Middle frontal gyrus (tissue), 1 donor: Measurements from ENCODE around the gene KRT14.
"Not testable (repeated sequence)": the region's sequence is repeated elsewhere in the genome, so short reads cannot be mapped to it uniquely, and the experiment has no call there.

Source experiments
- DNase-seq: peaks from one replicate; pipeline ENCODE4 v3.0.0-alpha.2; 2015; ENCODE audit warnings: low spot score; ENCODE audit errors: extremely low spot score

Gene KRT14

GRCh38 chr17:41579484-41580243 lies 7.0 kb downstream of the KRT14 start:
- DNase-seq = no peak

GRCh38 chr17:41578971-41579370 lies 7.7 kb downstream of the KRT14 start:
- no peak for DNase-seq

GRCh38 chr17:41578538-41578937 lies 8.2 kb downstream of the KRT14 start:
- DNase-seq = no peak

GRCh38 chr17:41576740-41577139 lies 10.0 kb downstream of the KRT14 start:
- not testable (repeated sequence) for DNase-seq

- DNase-seq = no peak
Observed at GRCh38 chr17:41575336-41575735, 11.4 kb downstream of the KRT14 start.

- no peak for DNase-seq
Observed at GRCh38 chr17:41571561-41572434, 14.9 kb downstream of the KRT14 start, which contains the start of gene KRT9. Gene KRT9 (minus strand): TSS chr17:41572059. CDS start chr17:41571992, 67 bp downstream.

- DNase-seq = no peak
Observed at GRCh38 chr17:41567317-41567716, 19.4 kb downstream of the KRT14 start.

- no peak for DNase-seq
Observed at GRCh38 chr17:41565338-41565737, 21.4 kb downstream of the KRT14 start.

- DNase-seq = no peak
Observed at GRCh38 chr17:41563607-41564170, 23.0 kb downstream of the KRT14 start.

GRCh38 chr17:41561554-41561953 lies 25.1 kb downstream of the KRT14 start:
- DNase-seq = no peak

- no peak for DNase-seq
Observed at GRCh38 chr17:41559548-41559947, 27.1 kb downstream of the KRT14 start.

- no peak for DNase-seq
Observed at GRCh38 chr17:41556931-41557330, 29.8 kb downstream of the KRT14 start.

GRCh38 chr17:41556306-41556705 lies 30.4 kb downstream of the KRT14 start:
- no peak for DNase-seq

GRCh38 chr17:41555105-41555887 lies 31.4 kb downstream of the KRT14 start:
- no peak for DNase-seq

- DNase-seq = no peak
Observed at GRCh38 chr17:41553987-41554680, 32.6 kb downstream of the KRT14 start.

GRCh38 chr17:41553176-41553575 lies 33.5 kb downstream of the KRT14 start:
- no peak for DNase-seq

GRCh38 chr17:41552455-41552854 lies 34.2 kb downstream of the KRT14 start:
- DNase-seq = no peak

GRCh38 chr17:41551365-41551764 lies 35.3 kb downstream of the KRT14 start:
- DNase-seq = no peak

- no peak for DNase-seq
Observed at GRCh38 chr17:41549596-41550039, 37.1 kb downstream of the KRT14 start.

GRCh38 chr17:41548844-41549595 lies 37.7 kb downstream of the KRT14 start:
- peak; percentile 68 for DNase-seq
